ENCODE results near the gene UIMC1.

DNA sequence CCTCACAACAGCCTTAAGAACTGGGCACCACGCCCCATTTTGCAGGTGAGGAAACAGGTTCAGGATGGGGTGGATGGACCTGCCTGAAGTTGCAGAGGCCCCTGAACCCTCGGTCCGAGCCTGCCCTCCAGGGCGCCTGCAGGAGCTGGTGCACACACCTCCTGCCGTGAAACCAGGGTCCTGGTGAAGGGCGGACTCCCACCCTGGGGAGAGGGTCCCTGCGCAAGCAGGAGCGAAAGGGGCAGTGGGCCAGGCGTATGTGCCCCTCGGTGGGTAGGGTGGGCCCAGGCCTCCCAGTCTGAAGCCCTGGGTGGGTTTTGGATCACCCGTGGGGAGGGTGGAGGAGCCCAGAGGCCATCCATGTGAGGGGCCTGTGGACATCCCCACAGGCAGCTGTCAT lies 145.3 kb downstream of the UIMC1 start:
- TF ChIP-seq, protein P1, sequence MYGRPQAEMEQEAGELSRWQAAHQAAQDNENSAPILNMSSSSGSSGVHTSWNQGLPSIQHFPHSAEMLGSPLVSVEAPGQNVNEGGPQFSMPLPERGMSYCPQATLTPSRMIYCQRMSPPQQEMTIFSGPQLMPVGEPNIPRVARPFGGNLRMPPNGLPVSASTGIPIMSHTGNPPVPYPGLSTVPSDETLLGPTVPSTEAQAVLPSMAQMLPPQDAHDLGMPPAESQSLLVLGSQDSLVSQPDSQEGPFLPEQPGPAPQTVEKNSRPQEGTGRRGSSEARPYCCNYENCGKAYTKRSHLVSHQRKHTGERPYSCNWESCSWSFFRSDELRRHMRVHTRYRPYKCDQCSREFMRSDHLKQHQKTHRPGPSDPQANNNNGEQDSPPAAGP (tag by site-specific recombination; IDR thresholded peaks at IDR 0.05): no peak
- TF ChIP-seq ZBTB7A (tag by site-specific recombination; IDR thresholded peaks at IDR 0.05; ENCODE audit: low read depth) (no peak), ZNF214 (tag by site-specific recombination; IDR thresholded peaks at IDR 0.05; ENCODE audit: borderline replicate concordance) (no peak), YY1 (tag by site-specific recombination; IDR thresholded peaks at IDR 0.05) (no peak), ZSCAN23 (tag by site-specific recombination; IDR thresholded peaks at IDR 0.05) (no peak), MYNN (tag by site-specific recombination; IDR thresholded peaks at IDR 0.05; ENCODE audit: borderline replicate concordance) (no peak), ZNF501 (tag by site-specific recombination; IDR thresholded peaks at IDR 0.05) (no peak), ZNF623 (tag by site-specific recombination; IDR thresholded peaks at IDR 0.05) (no peak), AEBP2 (tag by site-specific recombination; IDR thresholded peaks at IDR 0.05; ENCODE audit: borderline replicate concordance) (no peak), SP2 (tag by site-specific recombination; IDR thresholded peaks at IDR 0.05) (no peak)
- TF ChIP-seq, protein P2, sequence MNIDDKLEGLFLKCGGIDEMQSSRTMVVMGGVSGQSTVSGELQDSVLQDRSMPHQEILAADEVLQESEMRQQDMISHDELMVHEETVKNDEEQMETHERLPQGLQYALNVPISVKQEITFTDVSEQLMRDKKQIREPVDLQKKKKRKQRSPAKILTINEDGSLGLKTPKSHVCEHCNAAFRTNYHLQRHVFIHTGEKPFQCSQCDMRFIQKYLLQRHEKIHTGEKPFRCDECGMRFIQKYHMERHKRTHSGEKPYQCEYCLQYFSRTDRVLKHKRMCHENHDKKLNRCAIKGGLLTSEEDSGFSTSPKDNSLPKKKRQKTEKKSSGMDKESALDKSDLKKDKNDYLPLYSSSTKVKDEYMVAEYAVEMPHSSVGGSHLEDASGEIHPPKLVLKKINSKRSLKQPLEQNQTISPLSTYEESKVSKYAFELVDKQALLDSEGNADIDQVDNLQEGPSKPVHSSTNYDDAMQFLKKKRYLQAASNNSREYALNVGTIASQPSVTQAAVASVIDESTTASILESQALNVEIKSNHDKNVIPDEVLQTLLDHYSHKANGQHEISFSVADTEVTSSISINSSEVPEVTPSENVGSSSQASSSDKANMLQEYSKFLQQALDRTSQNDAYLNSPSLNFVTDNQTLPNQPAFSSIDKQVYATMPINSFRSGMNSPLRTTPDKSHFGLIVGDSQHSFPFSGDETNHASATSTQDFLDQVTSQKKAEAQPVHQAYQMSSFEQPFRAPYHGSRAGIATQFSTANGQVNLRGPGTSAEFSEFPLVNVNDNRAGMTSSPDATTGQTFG (tag by site-specific recombination; IDR thresholded peaks at IDR 0.05; ENCODE audit: borderline replicate concordance): no peak
- TF ChIP-seq, protein P3, sequence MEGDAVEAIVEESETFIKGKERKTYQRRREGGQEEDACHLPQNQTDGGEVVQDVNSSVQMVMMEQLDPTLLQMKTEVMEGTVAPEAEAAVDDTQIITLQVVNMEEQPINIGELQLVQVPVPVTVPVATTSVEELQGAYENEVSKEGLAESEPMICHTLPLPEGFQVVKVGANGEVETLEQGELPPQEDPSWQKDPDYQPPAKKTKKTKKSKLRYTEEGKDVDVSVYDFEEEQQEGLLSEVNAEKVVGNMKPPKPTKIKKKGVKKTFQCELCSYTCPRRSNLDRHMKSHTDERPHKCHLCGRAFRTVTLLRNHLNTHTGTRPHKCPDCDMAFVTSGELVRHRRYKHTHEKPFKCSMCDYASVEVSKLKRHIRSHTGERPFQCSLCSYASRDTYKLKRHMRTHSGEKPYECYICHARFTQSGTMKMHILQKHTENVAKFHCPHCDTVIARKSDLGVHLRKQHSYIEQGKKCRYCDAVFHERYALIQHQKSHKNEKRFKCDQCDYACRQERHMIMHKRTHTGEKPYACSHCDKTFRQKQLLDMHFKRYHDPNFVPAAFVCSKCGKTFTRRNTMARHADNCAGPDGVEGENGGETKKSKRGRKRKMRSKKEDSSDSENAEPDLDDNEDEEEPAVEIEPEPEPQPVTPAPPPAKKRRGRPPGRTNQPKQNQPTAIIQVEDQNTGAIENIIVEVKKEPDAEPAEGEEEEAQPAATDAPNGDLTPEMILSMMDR (tag by site-specific recombination; IDR thresholded peaks at IDR 0.05): no peak
- TF ChIP-seq, protein P4, sequence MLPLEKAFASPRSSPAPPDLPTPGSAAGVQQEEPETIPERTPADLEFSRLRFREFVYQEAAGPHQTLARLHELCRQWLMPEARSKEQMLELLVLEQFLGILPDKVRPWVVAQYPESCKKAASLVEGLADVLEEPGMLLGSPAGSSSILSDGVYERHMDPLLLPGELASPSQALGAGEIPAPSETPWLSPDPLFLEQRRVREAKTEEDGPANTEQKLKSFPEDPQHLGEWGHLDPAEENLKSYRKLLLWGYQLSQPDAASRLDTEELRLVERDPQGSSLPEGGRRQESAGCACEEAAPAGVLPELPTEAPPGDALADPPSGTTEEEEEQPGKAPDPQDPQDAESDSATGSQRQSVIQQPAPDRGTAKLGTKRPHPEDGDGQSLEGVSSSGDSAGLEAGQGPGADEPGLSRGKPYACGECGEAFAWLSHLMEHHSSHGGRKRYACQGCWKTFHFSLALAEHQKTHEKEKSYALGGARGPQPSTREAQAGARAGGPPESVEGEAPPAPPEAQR (tag by site-specific recombination; IDR thresholded peaks at IDR 0.05): no peak

All from HEK293 (cell line).